CD1c-positive myeloid dendritic cell (primary cell): Measurements from ENCODE around the gene CCT7.

Experiments used
- DNase-seq: peaks from one replicate; pipeline ENCODE4 v3.0.0-alpha.2; 2016; ENCODE audit errors: extremely low spot score

The CCT7 gene

GRCh38 chr2:73268366-73268829 lies 34.3 kb downstream of the CCT7 start:
- DNase-seq: no peak

- DNase-seq: peak; percentile 58
Observed at GRCh38 chr2:73268830-73269685, 35.0 kb downstream of the CCT7 start.

- no peak for DNase-seq
Observed at GRCh38 chr2:73269686-73270465, 35.8 kb downstream of the CCT7 start.

- no peak for DNase-seq
Observed at GRCh38 chr2:73272270-73272669, 38.2 kb downstream of the CCT7 start.

- no peak for DNase-seq
Observed at GRCh38 chr2:73279852-73280251, 45.7 kb downstream of the CCT7 start.

- no peak for DNase-seq
Observed at GRCh38 chr2:73281244-73281643, 47.1 kb downstream of the CCT7 start.

- no peak for DNase-seq
Observed at GRCh38 chr2:73282924-73283544, 48.9 kb downstream of the CCT7 start.

- DNase-seq: peak; percentile 11
Observed at GRCh38 chr2:73283545-73284295, 49.6 kb downstream of the CCT7 start.

GRCh38 chr2:73284296-73285158 lies 50.4 kb downstream of the CCT7 start, which contains the start of gene FBXO41:
FBXO41 (minus strand) TSS chr2:73284478; CDS start chr2:73269630, 14,848 bp downstream.
- DNase-seq: peak; percentile 56

GRCh38 chr2:73285159-73285739 lies 51.1 kb downstream of the CCT7 start:
- peak; percentile 79 for DNase-seq

GRCh38 chr2:73286134-73286655 lies 52.1 kb downstream of the CCT7 start:
- DNase-seq: no peak

- DNase-seq: no peak
Observed at GRCh38 chr2:73289304-73289703, 55.2 kb downstream of the CCT7 start.

- DNase-seq: peak; percentile 50
Observed at GRCh38 chr2:73290049-73290839, 56.1 kb downstream of the CCT7 start.

- DNase-seq: peak; percentile 82
Observed at GRCh38 chr2:73291093-73291460, 57.0 kb downstream of the CCT7 start.

- peak; percentile 60 for DNase-seq
Observed at GRCh38 chr2:73291461-73292315, 57.6 kb downstream of the CCT7 start.

- DNase-seq: no peak
Observed at GRCh38 chr2:73292316-73292905, 58.3 kb downstream of the CCT7 start.

- no peak for DNase-seq
Observed at GRCh38 chr2:73292906-73293533, 58.9 kb downstream of the CCT7 start.
